ENCODE measurements around the gene THSD7A. TPM values are rescaled to one million over a fixed set of nuclear protein-coding genes. Genes with fewer than 3 reads are reported as not detected.

The THSD7A gene
- total and polyA plus RNA-seq, 2 of the 4 experiments (the other 2 are of a cell fraction) = 0.02 to 0.18 TPM

DNA sequence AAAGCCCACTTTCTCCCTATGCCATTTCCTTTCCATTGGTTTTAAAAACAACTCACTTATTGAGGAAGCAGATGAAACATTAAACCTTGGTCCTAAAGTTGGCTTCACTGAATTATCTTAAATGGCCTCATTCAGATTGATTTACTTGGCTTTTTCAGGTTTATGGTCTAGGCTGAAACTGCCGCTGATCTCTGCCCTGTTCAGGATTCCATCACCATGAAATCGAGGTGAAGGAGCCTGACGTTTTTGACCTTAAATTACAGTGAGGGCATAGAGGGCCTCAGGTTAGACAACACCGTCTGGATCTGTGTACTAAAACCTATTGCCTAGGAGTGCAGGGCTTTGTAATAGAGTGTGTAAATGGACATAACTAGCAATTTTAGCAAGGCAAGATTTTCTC lies 383.7 kb downstream of the THSD7A start:
- H3K4me3 ChIP-seq (ENCODE audit: insufficient read depth, low read depth, low read length) = no peak overlapping the region
- no peak overlapping the region for H3K23ac ChIP-seq (ENCODE audit: low read depth, low read length)
- no peaks in the 10 kb centered on the region for H4K20me1 ChIP-seq (ENCODE audit: insufficient read depth, low read length)
- H2AK5ac ChIP-seq (ENCODE audit: low read depth, low read length) = no peak overlapping the region
- H2BK120ac ChIP-seq (ENCODE audit: low read depth, low read length) = no peak overlapping the region
- no peak overlapping the region for H3K18ac ChIP-seq (ENCODE audit: low read depth, low read length)
- intact Hi-C loops (cut with micrococcal nuclease) = no loop called here
- ATAC-seq (ENCODE audit: low read depth) (no peak), DNase-seq (no peak)
- no peak overlapping the region for H3K27ac ChIP-seq (ENCODE audit: insufficient read depth, low read length)
- in situ Hi-C loops (cut with MboI; ENCODE audit: low sequenced_read_pairs) = loop anchor here (25.0 kb wide), 3 partner anchors 614 to 1039 kb away; no protein-coding TSS in a partner anchor
- BruUV-seq (replicated peaks) = no TSS peak
- H4K5ac ChIP-seq (ENCODE audit: low read depth, low read length) = no peak overlapping the region
- H3K9me3 ChIP-seq (ENCODE audit: control insufficient read depth, insufficient read depth, low read length) = no peaks in the 10 kb centered on the region
- no peak overlapping the region for H3K4me2 ChIP-seq (ENCODE audit: low read depth, low read length)
- H2BK15ac ChIP-seq (ENCODE audit: low read depth, low read length) = no peak overlapping the region
- no peak overlapping the region for H3K14ac ChIP-seq (replicated peaks; ENCODE audit: low read depth, low read length)
- dilution Hi-C loops (cut with HindIII; ENCODE audit: low sequenced_read_pairs, unreplicated experiment) = no loop called here
- no peaks in the 10 kb centered on the region for H3K9me1 ChIP-seq (ENCODE audit: insufficient read depth, low read length)
- H3K4ac ChIP-seq (ENCODE audit: low read depth, low read length) = no peak overlapping the region
- H4K8ac ChIP-seq (ENCODE audit: low read depth in 2 of 2, low read length in 2 of 2) = no peak overlapping the region
- no peak overlapping the region for H2AK9ac ChIP-seq (replicated peaks; ENCODE audit: low read depth, low read length, poor library complexity)
- CTCF ChIA-PET = no interaction called here
- H3K36me3 ChIP-seq (ENCODE audit: control insufficient read depth, insufficient read depth, low read length) = no peaks in the 10 kb centered on the region
- TF ChIP-seq RCOR1 (IDR thresholded peaks at IDR 0.05; ENCODE audit: insufficient replicate concordance, low read length) (no peak), MAZ (IDR thresholded peaks at IDR 0.05; ENCODE audit: borderline replicate concordance, low read depth, low read length) (no peak), MAFK (IDR thresholded peaks at IDR 0.05; ENCODE audit: low read depth, low read length) (no peak), CEBPB (IDR thresholded peaks at IDR 0.05; ENCODE audit: low read depth, low read length) (no peak), USF2 (IDR thresholded peaks at IDR 0.05; ENCODE audit: low read depth, low read length) (no peak), BHLHE40 (IDR thresholded peaks at IDR 0.05; ENCODE audit: low read depth, low read length) (no peak), SMC3 (IDR thresholded peaks at IDR 0.05; ENCODE audit: low read depth, low read length) (no peak), MXI1 (IDR thresholded peaks at IDR 0.05; ENCODE audit: borderline replicate concordance, low read depth, low read length) (no peak), RAD21 (IDR thresholded peaks at IDR 0.05; ENCODE audit: low read length) (no peak), RFX5 (IDR thresholded peaks at IDR 0.05; ENCODE audit: low read depth, low read length) (no peak)
- TF ChIP-seq, protein P1, sequence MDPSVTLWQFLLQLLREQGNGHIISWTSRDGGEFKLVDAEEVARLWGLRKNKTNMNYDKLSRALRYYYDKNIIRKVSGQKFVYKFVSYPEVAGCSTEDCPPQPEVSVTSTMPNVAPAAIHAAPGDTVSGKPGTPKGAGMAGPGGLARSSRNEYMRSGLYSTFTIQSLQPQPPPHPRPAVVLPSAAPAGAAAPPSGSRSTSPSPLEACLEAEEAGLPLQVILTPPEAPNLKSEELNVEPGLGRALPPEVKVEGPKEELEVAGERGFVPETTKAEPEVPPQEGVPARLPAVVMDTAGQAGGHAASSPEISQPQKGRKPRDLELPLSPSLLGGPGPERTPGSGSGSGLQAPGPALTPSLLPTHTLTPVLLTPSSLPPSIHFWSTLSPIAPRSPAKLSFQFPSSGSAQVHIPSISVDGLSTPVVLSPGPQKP (IDR thresholded peaks at IDR 0.05; ENCODE audit: borderline replicate concordance, low read depth, low read length) = no peak
- H3K79me1 ChIP-seq (ENCODE audit: low read depth in 1 of 2, low read length in 2 of 2) = no peaks in the 10 kb centered on the region
- POLR2A ChIA-PET (ENCODE audit: unreplicated experiment) = no interaction called here
- no peak overlapping the region for H4K91ac ChIP-seq (ENCODE audit: insufficient read depth, low read depth, low read length)
- no peak overlapping the region for H2BK20ac ChIP-seq (ENCODE audit: low read depth, low read length)
- H3K4me1 ChIP-seq (ENCODE audit: control insufficient read depth, insufficient read depth, low read length) = no peaks in the 10 kb centered on the region
- no peak overlapping the region for H2AFZ ChIP-seq (replicated peaks; ENCODE audit: low read length, poor library complexity)
- no peak overlapping the region for H3K56ac ChIP-seq (ENCODE audit: extremely low read depth, insufficient read depth, low read length)
- no peaks in the 10 kb centered on the region for H3K27me3 ChIP-seq (ENCODE audit: control insufficient read depth, insufficient read depth, low read length)
- H2BK5ac ChIP-seq (ENCODE audit: low read depth, low read length, poor library complexity, severe bottlenecking) = no peak overlapping the region
- WGBS, 2 experiments (ENCODE audit: extremely low coverage in 2 of 2, insufficient read length in 1 of 2) = 80% methylated on average over 1 of the region's 4 CpGs; no CpG with 5 or more reads in 1 of the 2 experiments
- H3K9ac ChIP-seq (ENCODE audit: low read depth, low read length) = no peak overlapping the region

Data from IMR-90 (cell line).